ENCODE measurements around the gene ZDHHC4.

The ZDHHC4 gene

DNA sequence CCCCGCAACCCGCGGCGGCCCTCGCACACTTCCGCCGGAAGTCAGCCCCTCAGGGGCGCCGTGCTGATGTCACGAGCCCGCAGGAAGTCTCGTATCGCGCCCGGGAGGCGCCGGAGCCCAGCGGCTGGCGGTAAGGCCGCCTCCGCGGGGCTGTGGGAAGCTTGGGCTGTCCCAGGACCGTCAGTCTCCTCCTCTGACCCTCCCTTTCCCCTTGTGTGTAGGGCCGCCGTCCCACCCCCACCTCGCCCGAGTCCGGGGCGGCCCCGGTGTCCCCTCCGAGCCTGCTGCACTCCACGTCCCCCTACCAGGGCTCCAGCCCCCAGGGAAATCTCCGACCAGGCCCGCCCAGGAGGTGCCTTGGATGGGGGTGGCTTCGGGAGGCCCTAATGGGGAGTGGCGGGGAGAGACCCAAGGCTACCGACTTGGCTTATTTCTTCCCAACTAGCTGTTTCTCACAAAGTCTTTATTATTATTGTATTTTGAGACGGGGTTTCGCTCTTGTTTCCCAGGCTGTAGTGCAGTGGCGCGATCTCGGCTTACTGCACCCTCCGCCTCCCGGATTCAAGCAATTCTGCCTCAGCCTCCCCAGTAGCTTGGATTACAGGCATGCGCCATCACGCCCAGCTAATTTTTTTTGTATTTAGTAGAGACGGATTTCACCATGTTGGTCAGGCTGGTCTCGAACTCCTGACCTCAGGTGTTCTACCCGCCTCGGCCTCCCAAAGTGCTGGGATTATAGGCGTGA lies at the start of gene ZDHHC4:
ZDHHC4 (plus strand) TSS at position 86 of the 745 bp plus-strand sequence. CDS start 3,108 bp downstream, outside the sequence.
- peak; percentile 89 for DNase-seq (ENCODE audit: low read depth)

DNA sequence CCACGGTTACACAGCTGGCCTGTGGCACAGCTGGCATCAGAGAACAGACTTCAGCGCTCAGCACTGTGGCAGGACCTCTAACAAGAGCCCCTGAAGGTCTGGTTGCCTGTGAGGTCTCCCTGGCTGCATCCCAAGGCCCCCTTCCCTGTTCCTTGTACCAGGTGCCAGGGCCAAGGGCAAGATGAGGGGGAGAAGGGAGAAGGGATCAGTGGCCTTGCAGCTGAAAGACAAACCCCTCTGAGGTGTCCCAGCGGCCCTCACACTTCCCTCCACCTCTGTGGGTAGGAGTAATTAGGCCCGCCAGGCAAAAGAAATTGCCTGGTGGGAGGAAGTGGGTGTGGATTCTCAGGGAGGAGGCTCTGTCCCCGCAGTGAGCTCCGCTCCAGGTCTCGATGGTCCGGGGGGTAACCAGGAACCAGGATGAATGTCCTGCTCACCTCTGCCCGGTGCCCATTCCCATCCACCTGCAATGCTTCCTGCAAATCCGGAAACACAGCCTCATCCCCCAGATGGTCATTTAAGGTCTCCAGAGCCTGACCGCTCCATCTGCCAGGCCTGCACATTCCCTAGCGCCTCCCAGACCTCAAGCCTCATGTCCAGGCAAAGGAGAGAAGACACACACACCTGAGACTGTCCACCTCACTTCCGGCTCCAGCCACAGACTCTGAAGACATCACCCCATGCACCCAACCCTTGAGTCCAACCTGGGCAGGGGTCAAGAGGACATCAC lies 48.7 kb upstream of the ZDHHC4 start:
- no peak for DNase-seq (ENCODE audit: low read depth)

DNA sequence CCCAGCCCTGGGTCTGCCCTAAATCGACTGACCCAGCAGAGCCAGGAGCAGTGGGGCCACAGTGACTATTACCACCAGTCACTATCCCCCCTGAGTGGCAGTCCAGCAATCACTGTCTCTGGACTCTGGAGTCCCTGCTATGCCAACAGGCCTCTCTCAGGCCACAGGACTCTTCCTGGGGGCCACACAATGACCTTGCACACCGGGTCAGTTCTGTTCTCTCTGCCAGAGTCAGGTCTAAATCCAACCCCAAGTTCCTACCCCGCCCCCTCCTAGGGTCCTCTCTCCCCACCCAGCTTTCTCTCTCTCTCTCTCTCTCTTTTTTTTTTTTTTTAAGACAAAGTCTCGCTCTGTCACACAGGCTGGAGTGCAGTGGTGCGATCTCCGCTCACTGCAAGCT lies 47.6 kb upstream of the ZDHHC4 start:
- DNase-seq (ENCODE audit: low read depth) = no peak

DNA sequence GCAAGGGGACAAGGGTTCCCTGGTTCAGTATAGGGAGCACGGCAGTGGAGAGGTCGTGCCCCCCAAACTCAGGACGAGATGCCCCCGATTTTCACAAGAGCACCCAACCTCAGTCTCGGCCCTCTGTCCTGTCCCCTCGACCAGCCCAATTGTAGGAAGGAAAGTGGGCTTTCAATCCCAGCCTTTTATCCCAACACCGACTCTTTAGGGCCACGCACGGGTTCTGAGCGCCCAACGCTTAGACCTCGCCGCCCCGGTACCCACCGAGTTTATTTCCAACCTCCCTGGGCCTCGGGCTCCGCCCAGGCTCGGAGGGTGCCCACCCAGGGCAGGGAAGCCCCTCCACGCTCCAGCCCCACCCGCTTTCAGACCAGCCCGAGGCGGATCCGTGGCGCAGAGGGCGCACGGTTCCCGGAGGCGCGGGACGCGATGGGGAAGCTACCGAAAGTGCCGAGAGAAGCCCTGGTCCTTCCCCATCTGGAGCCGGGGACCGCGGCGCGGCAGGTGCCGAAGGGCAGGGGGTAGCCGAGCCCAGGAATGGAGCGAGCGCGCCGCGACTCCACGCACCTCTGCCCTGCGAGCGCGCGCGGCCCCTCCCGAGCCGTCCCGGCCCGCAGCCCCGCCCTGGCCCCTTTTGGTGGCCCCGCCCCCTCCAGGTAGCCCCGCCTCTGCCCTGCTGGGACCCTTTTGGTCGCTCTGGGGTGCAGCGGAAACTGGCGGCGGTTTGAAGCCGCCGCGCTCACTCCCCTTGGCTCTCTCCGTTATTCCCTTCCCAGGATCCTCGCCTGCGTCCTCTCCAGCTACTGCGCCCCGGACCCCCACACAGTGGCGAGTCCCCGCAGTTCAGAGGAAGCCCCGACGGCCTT lies 46.4 kb upstream of the ZDHHC4 start:
- DNase-seq (ENCODE audit: low read depth) = peak; percentile 56

DNA sequence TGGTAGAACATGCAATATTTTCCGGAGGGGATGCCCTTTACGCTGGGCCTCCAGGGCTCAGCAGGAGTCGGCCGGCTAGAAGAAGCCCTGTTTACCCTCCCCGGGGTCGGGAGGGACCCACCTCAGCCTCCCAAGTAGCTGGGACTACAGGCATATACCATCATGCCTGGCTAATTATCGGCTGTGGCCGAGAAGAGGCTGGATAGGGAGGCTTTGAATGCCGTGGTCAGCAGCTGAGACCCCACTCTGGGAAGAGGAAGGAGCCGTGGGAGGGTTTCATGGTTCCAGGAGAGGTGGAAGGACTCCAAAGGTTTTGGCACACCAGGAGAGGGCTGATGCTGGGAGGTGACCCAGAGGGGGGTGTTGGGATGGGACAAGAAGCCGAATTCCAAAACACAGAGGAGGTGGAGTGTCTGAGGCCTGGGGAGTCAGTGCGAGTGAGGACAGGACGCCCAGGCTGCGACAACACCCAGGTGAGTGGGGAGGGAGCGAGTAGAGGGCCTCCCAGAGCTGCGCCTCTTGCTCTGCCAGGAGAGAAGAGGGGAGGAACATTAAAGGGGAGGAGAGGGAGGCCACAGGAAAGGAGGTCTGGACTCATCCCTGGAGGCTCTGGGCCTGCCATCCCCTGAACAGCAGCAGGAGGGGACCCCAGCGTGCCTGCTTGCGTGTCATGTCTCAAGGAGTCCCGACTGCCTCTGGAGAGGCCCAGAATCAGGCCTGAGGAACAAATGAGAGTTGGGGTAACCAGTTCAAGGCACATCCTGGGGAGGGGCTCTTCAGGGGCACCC lies 45.6 kb upstream of the ZDHHC4 start:
- DNase-seq (ENCODE audit: low read depth) = no peak

DNA sequence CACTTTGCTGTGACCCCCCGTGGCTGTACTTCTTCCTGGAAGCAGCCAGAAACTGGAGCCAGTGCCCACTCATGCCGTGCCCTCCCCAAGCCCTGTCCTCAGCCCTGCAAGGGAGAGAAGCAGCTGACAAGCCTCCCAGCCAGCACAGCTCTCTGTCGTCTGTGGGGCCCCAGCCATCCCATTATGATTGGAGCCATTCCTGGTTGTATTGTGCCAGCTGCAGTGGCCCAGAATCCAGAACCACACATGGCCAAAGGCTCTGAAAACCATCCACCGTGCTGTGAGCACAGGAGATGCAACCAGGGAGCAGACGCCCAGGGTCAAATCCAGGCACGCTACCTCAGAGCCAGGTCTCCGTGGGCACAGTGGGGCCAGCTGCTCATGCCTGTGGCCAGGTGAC lies 44.7 kb upstream of the ZDHHC4 start:
- DNase-seq (ENCODE audit: low read depth) = no peak

DNA sequence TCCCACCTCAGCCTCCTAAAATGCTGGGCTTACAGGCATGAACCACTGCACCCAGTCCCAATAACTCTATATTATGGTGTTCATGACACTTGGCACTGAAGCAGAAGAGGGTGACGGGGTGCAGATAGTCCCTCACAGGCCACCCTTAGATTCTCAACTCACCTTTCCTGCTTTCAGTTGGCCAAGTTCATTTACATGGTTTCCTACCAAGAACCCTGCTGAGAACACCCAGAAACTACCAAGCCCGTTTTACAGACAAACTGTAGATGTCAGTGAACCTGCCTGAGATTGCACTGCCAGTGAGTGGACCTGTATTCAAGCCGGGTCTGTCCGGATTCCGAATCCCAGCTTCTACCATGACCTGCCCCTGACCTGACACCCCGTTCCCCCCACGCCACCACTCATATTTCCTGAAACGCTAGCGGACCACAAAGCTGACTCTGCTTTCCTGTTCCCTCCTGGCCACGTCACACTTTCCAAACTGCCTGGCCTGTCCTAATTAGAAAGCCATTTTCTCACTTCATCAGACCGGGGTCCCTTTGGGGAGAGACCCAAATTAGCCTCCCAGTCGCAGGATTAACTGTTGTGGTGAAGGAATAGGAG lies 43.3 kb upstream of the ZDHHC4 start:
- peak; percentile 36 for DNase-seq (ENCODE audit: low read depth)

DNA sequence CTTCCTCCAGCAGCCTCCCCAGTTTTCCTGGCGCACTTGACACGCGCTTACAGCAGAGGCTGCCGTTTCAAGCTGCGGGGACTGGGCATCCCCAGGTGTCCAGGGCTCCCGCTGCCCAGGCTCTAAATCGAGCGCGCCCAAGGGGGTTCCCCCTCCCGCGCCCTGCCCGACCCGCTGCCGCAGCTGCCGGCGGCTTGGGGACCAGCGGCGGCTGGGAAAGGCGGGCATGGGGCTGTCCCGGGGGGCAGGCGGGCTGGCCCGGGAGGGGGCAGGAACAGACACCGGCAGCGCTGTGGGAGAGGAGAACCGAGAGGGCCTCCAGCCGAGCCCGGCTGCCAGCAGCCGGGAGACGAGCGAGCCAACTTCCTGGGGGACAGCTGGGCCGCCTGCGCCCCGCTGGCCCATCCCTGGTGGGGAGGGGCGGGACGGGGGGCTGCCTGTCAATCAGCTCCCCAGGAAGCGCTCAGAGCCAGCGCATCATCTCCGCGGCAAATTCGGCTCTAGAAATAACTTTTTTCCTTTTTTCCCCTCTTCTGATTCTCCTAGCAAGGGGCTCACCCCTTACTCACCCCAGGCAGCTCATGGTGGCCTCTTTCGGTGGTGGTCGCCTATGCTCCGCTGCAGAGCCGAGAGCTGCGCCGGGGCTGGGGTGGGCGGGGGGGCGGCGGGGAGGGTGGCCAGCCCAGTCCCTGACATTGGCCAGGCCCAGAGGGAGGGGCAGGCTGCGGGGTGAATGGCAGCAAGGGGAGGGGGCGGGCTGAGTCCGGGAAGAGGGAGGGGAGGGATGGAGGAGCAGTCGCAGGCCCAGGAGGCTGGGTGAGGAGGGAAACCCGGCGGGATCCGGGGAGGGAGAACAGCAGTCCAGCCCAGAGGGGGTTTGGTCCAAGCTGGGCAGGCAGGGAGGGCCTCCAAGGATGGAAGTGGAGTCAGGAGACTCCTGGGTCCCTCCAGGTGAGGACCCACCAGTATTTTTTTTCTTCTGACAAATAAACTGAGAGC lies 40.7 kb upstream of the ZDHHC4 start:
- DNase-seq (ENCODE audit: low read depth) = no peak

DNA sequence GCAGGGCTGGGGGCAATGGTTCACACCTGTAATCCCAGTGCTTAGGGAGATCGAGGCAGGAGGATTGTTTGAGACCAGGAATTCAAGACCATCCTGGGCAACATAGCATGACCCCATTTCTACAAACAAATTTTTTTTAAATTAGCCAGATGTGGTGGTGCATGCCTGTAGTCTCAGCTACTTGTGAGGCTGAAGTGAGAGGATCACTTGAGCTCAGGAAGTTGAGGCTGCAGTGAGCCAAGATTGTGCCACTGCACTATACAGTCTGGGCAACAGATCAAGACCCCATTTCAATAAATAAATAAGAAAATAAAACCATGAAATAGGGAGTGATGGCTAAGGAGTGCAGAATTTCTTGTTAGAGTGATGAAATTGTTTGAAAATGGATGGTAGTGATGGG lies 34.9 kb upstream of the ZDHHC4 start:
- DNase-seq (ENCODE audit: low read depth) = no peak

DNA sequence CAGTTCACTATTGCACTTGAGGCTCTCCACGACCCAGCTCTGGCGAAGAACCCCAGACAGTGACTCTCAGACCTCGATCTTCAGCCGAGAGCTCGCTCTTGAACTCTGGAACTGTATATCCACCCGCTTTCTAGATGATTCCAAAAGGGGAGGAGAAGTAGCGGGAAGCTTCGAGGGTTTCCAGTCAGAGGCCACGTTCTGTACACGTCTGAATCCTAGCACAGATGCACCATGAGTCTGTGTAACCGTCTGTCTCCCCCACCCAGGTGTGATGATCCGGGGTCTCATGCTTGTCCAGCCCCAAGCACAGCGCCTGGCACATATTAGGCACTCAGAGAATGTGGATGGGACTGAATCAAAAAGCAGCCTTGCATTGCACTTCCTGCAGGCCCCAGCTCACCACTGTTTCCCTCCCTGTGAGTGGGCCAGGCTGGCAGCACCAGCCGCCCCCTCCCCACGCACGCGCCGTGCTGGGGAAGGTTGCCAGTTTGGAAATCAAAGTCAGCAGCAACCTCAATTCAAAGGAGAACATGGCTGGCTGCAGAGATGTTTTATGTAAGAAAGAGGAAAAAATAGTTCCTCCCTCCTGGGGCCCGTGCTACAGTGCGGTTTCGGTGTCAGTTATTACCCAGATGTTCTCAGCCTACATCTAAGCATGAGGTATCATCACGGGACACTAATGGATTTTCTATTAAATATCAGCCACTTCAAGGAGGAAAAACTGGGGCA lies 31.7 kb upstream of the ZDHHC4 start:
- no peak for DNase-seq (ENCODE audit: low read depth)

DNA sequence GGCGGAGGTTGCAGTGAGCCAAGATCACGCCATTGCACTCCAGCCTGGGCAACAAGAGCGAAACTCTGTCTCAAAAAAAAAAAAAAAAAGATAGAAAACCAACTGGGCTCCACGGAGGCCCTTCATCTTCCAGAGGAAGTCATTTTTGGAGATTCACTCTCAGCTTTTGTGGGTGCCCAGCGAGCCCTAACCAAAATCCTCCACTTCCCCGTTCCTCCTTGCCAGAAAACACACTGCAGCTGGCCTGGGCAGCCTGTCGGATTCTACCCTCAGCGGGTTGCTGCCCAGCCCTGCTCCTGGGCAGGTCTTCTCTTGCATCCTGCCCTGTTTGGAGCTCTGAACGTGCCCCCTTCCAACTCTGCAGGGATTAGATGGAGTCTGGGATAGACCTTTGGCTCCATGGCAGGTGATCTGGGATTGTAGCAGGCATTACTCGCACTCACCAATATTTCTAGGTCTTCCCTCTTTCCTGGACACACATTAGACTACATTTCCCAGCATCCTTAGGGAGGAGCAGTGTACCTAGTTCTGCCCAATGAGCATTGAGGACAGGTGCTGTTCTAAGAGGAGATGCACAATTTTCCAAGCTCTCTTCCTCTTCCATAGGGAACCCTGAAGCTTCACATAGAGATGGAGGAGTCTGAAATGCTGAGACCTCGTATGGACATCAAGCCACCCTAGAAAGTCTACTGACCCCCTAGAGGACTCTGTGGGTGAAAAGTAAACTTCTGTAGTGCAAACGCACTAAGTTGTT lies 30.6 kb upstream of the ZDHHC4 start:
- no peak for DNase-seq (ENCODE audit: low read depth)

DNA sequence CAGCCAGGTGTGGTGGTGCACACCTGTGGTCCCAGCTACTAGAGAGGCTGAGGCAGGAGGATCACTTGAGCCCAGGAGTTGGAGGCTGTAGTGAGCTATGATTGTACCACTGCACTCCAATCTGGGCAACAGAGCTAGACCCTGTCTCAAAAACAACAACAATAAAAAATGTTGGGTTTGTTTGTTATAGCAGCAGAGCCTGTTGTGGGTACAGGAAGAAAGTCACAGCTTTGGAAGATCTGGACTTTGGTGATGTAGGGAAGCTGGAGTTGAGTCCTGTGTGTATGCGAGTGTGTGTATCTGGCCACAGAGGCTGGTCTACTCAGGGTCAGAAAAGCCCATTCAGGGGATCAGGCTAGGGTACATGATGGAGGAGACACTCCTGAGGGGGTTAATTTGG lies 29.9 kb upstream of the ZDHHC4 start:
- DNase-seq (ENCODE audit: low read depth) = no peak

DNA sequence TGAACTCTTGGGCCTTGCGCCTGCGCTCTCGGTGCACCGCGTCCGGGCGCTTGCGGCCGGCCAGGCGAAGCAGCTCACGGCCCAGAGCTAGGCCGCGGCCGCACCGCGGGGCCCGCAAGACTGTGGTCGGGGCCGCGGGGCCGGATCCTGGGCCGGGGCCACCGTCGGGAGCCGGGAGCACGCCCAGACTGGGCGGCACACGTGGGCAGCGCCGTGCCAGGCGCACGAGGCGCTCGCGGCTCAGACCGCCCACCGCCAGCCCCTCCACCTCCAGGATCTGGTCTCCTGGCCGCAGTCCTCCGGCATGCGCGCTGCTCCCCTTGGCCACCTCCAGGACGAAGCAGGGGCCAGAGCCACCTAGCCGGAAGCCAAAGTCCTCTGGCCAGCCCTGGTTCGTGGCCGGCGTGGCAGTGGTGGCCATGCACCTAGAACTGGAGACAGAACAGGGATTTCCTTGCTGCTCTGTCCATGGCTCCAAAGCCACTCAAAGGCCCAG lies 26.2 kb upstream of the ZDHHC4 start, which contains the start of gene GRID2IP:
GRID2IP (minus strand) TSS at position 446 of the 496 bp plus-strand sequence; CDS start at position 421, 25 bp downstream.
- no peak for DNase-seq (ENCODE audit: low read depth)

DNA sequence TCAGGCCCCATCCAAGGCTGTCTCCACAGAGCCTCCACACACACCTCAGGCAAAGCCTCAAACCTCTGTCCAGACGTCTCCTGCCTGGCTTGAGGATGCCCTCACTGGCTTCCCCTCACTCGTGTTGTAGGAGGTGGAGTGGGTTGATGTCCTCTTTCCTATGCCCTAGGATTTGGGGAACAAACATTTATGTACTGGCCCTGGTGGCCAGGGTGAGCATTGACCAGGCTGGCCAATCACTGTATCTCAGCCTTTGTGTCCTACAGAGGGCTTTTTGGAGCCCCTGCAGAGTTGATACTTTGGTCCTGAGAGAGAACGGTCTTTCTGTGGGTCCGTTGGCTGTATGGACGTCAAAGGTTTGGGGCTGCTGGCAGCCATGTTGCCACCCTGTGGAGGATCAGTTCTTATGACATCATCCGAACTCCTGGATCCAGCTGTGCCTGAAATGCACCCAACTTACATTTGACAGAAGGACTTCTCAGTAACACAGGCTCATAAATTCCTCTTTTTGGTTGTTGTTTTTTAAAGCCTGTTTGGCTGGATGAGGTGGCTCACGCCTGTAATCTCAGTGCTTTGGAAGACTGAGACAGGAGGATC lies 23.7 kb upstream of the ZDHHC4 start:
- DNase-seq (ENCODE audit: low read depth) = no peak

DNA sequence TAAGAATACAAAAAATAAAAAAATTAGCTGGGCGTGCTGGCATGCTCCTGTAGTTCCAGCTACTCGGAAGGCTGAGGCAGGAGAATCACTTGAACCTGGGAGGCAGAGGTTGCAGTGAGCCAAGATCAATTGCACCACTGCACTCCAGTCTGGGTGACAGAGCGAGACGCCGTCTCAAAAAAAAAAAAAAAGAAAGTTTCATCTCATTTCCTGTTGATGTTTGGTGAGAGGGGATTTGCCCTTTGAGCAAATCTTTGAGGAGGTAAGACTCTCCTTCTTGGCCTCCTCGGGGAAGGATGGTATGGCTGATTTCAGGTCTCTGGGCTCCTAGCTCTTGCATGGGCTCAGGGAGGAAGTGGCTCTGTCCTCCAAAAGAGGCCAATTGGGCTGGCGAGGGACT lies 22.4 kb upstream of the ZDHHC4 start:
- DNase-seq (ENCODE audit: low read depth) = no peak

DNA sequence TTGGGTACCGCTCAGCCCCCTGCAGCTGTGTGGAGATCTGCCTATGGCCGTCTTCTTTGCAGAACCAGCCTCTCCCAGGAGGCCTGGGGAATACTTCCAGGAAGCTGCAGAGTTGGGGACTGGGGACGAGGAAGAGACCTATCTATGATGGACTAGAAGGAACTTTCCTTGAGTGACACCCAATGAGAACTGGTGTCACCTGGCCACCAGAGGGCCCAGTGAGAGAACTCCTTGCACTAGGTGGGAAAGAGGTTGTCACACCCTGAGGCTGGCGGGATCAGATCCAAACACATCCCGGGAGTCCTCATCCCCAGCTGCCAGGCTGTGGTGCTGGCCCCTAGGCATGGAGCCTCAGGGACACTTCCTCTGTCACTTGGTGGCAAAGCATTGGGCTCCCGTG lies 21.1 kb upstream of the ZDHHC4 start:
- no peak for DNase-seq (ENCODE audit: low read depth)

DNA sequence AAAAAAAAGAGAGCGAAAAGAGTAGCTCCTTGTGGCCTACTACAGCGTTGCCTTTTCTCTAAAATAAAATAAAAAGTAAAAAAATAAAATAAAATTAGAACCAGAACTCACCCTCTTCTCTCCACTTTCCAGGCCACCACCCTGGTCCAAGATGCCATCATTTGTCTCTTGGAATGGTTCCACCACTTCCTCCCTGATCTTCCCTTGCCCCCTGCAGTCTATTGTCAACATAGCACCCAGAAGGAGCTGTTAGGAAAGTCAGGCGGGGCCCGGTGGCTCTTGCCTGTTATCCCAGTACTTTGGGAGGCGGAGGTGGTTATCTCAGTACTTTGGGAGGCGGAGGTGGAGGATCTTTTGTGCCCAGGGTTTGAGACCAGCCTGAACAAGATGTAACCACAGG lies 18.4 kb upstream of the ZDHHC4 start:
- DNase-seq (ENCODE audit: low read depth) = no peak

DNA sequence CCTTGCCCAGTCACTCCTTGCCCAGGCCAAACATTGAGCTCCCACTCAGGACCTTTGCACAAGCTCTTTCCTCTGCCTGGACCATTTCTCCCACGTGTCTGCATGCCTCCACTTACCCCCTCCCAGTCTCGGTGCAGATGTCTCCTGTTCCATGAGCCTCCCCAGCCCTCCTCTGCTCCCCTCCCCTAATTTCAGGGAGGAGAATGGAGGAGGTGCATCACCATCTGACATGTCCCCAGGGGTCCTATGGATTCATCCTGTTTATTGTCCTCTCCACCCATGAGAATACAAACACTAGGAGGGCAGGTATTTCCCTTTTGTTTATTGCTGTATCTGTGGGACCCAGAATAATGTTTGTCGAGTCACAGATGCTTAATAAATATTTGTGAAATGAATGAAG lies 17.4 kb upstream of the ZDHHC4 start:
- DNase-seq (ENCODE audit: low read depth) = no peak

Measured in activated T-cell treated with anti-CD3 and anti-CD28 coated beads for 48 hours (primary cell).